ENCODE results near the gene RAB19. TPM values are rescaled to one million over a fixed set of nuclear protein-coding genes. Genes with fewer than 3 reads are reported as not detected.

The RAB19 gene
- total RNA-seq, 1 experiment from 2014 or later = not detected

DNA sequence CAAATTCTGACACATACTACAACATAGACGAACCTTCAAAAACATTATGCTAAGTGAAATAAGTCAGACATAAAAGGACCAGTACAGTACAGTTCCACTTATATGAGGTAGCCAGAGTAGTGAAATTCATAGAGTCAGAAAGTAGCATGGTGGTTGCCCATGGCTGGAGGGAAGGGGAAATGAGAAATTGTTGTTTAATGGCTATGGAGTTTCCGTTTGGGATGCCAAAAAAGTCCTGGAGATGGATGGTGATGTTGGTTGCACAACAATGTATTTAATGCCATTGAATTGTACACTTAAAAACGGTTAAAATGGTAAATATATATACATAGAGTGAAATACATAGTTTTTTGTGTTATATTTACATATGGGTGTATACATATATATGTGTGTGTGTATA is 3.5 kb upstream of the RAB19 start:
- POLR2A ChIA-PET (ENCODE audit: low non-redundant PET) = no interaction called here
- Histone ChIP-seq H3K36me3 (ENCODE audit: insufficient read depth, low read length, poor library complexity, severe bottlenecking) (no peaks in the 10 kb centered on the region), H3K4me1 (ENCODE audit: insufficient read depth, low read length, poor library complexity, severe bottlenecking) (peaks cover 5% of the 10 kb centered on the region), H3K27ac (ENCODE audit: low read depth, low read length, poor library complexity, severe bottlenecking) (no peak overlapping the region), H3K4me3 (ENCODE audit: low read depth, low read length, poor library complexity, severe bottlenecking) (no peak overlapping the region), H3K27me3 (replicated peaks; ENCODE audit: insufficient read depth, low read depth, low read length, poor library complexity) (no peaks in the 10 kb centered on the region), H3K9me3 (ENCODE audit: low read depth, low read length, poor library complexity, severe bottlenecking) (no peaks in the 10 kb centered on the region)
- intact Hi-C loops (cut with micrococcal nuclease; ENCODE audit: unreplicated experiment) = no loop called here
- CTCF ChIA-PET = no interaction called here
- DNase-seq (ENCODE audit: low spot score) = no peak
- no peak for TF ChIP-seq CTCF (conservative IDR thresholded peaks at IDR 0.05; ENCODE audit: low read depth, low read length)
- TF ChIP-seq EZH2 (IDR thresholded peaks at IDR 0.05; ENCODE audit: borderline replicate concordance, low read depth, low read length, poor library complexity, severe bottlenecking) = no peak
- no TSS peak for BruUV-seq (replicated peaks)

DNA sequence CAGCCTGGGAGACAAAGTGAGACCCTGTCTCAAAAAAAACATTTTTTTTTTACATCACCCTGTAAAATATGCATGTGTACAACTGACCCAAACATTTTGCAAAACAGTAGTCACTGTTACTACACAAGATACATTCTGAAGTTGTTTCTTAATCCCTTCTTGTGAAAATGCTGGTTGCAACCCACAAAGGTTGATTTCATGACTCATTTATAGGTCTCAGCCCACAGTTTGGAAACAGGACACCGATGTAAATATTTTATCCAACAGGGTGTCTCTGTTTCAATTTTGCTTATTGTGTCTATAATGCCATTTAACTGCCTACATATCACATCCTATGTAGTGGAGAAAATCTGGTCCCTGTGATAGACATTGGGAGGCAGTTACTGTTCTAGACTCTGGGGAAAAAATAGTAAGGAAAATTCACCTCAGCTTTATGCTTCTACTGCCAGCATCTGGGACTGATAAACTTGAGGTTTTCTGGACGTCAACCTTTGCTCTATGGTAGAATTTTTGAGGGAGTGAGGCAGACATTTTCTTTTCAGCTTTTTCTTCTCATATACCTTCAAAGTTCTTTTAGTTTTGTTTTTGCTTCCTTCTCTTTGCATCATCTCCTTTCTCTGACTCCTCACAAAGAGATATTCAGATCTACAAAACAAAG is 1.6 kb upstream of the RAB19 start:
- POLR2A ChIA-PET (ENCODE audit: low non-redundant PET) = no interaction called here

DNA sequence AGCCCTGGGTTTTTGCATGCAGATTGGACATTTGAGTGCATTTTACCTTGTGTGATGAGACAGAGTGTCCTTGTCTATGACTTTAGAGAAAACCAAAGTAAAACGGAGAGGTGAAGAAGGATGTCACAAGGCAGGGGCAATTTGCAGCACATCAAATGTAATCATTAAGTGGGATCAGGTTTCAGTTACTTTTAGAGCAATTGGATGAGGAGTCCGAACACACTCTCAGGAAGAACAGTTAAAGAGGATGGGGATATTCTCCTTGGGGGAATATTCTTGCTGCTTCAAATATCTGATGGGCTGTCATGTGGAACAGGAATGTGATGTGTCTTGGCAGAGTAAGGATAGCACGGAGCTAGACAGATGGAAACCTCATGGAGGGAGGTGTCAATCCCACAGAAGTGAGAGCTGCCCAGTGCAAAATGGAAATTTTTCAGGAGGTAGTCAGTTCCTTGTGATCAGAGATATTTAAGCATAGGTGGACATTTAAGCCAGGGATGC is 757 bp downstream of the RAB19 start:
- H3K4me3 ChIP-seq (ENCODE audit: low read depth, low read length, poor library complexity, severe bottlenecking) = no peak overlapping the region
- ChIA-PET POLR2A (ENCODE audit: low non-redundant PET) (no interaction called here), CTCF (no interaction called here)
- DNase-seq (ENCODE audit: low spot score) = no peak
- BruUV-seq (replicated peaks) = no TSS peak
- TF ChIP-seq CTCF (conservative IDR thresholded peaks at IDR 0.05; ENCODE audit: low read depth, low read length) (no peak), EZH2 (IDR thresholded peaks at IDR 0.05; ENCODE audit: borderline replicate concordance, low read depth, low read length, poor library complexity, severe bottlenecking) (no peak)
- H3K27ac ChIP-seq (ENCODE audit: low read depth, low read length, poor library complexity, severe bottlenecking) = no peak overlapping the region
- no peaks in the 10 kb centered on the region for H3K4me1 ChIP-seq (ENCODE audit: insufficient read depth, low read length, poor library complexity, severe bottlenecking)
- no peaks in the 10 kb centered on the region for H3K36me3 ChIP-seq (ENCODE audit: insufficient read depth, low read length, poor library complexity, severe bottlenecking)
- no peaks in the 10 kb centered on the region for H3K27me3 ChIP-seq (replicated peaks; ENCODE audit: insufficient read depth, low read depth, low read length, poor library complexity)
- no peaks in the 10 kb centered on the region for H3K9me3 ChIP-seq (ENCODE audit: low read depth, low read length, poor library complexity, severe bottlenecking)
- intact Hi-C loops (cut with micrococcal nuclease; ENCODE audit: unreplicated experiment) = no loop called here

More for the DNA sequence above, 1.6 kb upstream of the RAB19 start:
- no peak overlapping the region for H3K4me3 ChIP-seq (ENCODE audit: low read depth, low read length, poor library complexity, severe bottlenecking)
- no peak for DNase-seq (ENCODE audit: low spot score)
- no peaks in the 10 kb centered on the region for H3K9me3 ChIP-seq (ENCODE audit: low read depth, low read length, poor library complexity, severe bottlenecking)
- CTCF ChIA-PET = no interaction called here
- intact Hi-C loops (cut with micrococcal nuclease; ENCODE audit: unreplicated experiment) = no loop called here
- H3K4me1 ChIP-seq (ENCODE audit: insufficient read depth, low read length, poor library complexity, severe bottlenecking) = no peaks in the 10 kb centered on the region
- H3K27me3 ChIP-seq (replicated peaks; ENCODE audit: insufficient read depth, low read depth, low read length, poor library complexity) = no peaks in the 10 kb centered on the region
- no peak overlapping the region for H3K27ac ChIP-seq (ENCODE audit: low read depth, low read length, poor library complexity, severe bottlenecking)
- no peaks in the 10 kb centered on the region for H3K36me3 ChIP-seq (ENCODE audit: insufficient read depth, low read length, poor library complexity, severe bottlenecking)
- BruUV-seq (replicated peaks) = no TSS peak
- TF ChIP-seq CTCF (conservative IDR thresholded peaks at IDR 0.05; ENCODE audit: low read depth, low read length) (no peak), EZH2 (IDR thresholded peaks at IDR 0.05; ENCODE audit: borderline replicate concordance, low read depth, low read length, poor library complexity, severe bottlenecking) (no peak)
